ENCODE data around the gene WNT6. TPM values are rescaled to one million over a fixed set of nuclear protein-coding genes. Genes with fewer than 3 reads are reported as not detected.

The WNT6 gene
- total and polyA plus RNA-seq, 4 donors, result 0.08 to 0.54 (median 0.28) TPM

- no peak for TF ChIP-seq CTCF (IDR thresholded peaks at IDR 0.05; ENCODE audit: control extremely low read depth, extremely low read depth)
- Histone ChIP-seq H3K4me1 (ENCODE audit: control insufficient read depth in 5 of 5, insufficient read depth in 5 of 5, low read length in 5 of 5) (no peaks in the 10 kb centered on the region), H3K9me3 (ENCODE audit: control insufficient read depth in 4 of 4, insufficient read depth in 3 of 4, low read length in 3 of 4) (no peaks in the 10 kb centered on the region), H3K9ac (ENCODE audit: insufficient read depth in 1 of 2, low read length in 2 of 2) (no peak overlapping the region), H3K36me3 (ENCODE audit: control insufficient read depth in 4 of 4, insufficient read depth in 4 of 4, low read length in 4 of 4) (peaks cover 0 to 33% (median 27%) of the 10 kb centered on the region in 4 donors), H3K27me3 (ENCODE audit: control insufficient read depth in 3 of 3, insufficient read depth in 3 of 3, low read length in 2 of 3) (no peaks in the 10 kb centered on the region), H3K4me3 (no peak overlapping the region), H3K27ac (ENCODE audit: low read depth in 1 of 2, low read length in 1 of 2) (no peak overlapping the region)
- 92 to 98% methylated on average over 13 of the region's 13 CpGs for WGBS, 2 donors
- no peak for ATAC-seq (ENCODE audit: insufficient read depth, low FRiP score)
- DNase-seq, result no peak
Measured at GRCh38 chr2:218814540-218815243, 44.9 kb upstream of the WNT6 start.

GRCh38 chr2:218815244-218815637, 44.4 kb upstream of the WNT6 start:
- H3K36me3 ChIP-seq (ENCODE audit: control insufficient read depth in 4 of 4, insufficient read depth in 4 of 4, low read length in 4 of 4), result peaks cover 0 to 33% (median 27%) of the 10 kb centered on the region in 4 donors
- no peak overlapping the region for H3K27ac ChIP-seq (ENCODE audit: low read depth in 1 of 2, low read length in 1 of 2)
- no peak for DNase-seq
- WGBS, 2 donors, result 83 to 89% methylated on average over 5 of the region's 5 CpGs
- no peaks in the 10 kb centered on the region for H3K4me1 ChIP-seq (ENCODE audit: control insufficient read depth in 5 of 5, insufficient read depth in 5 of 5, low read length in 5 of 5)
- no peak overlapping the region for H3K4me3 ChIP-seq
- H3K9me3 ChIP-seq (ENCODE audit: control insufficient read depth in 4 of 4, insufficient read depth in 3 of 4, low read length in 3 of 4), result no peaks in the 10 kb centered on the region
- H3K27me3 ChIP-seq (ENCODE audit: control insufficient read depth in 3 of 3, insufficient read depth in 3 of 3, low read length in 2 of 3), result no peaks in the 10 kb centered on the region
- no peak for ATAC-seq (ENCODE audit: insufficient read depth, low FRiP score)
- no peak for TF ChIP-seq CTCF (IDR thresholded peaks at IDR 0.05; ENCODE audit: control extremely low read depth, extremely low read depth)
- no peak overlapping the region for H3K9ac ChIP-seq (ENCODE audit: insufficient read depth in 1 of 2, low read length in 2 of 2)

- Histone ChIP-seq H3K27me3 (ENCODE audit: control insufficient read depth in 3 of 3, insufficient read depth in 3 of 3, low read length in 2 of 3) (no peaks in the 10 kb centered on the region), H3K4me1 (ENCODE audit: control insufficient read depth in 5 of 5, insufficient read depth in 5 of 5, low read length in 5 of 5) (no peaks in the 10 kb centered on the region), H3K9me3 (ENCODE audit: control insufficient read depth in 4 of 4, insufficient read depth in 3 of 4, low read length in 3 of 4) (no peaks in the 10 kb centered on the region), H3K9ac (ENCODE audit: insufficient read depth in 1 of 2, low read length in 2 of 2) (no peak overlapping the region), H3K27ac (ENCODE audit: low read depth in 1 of 2, low read length in 1 of 2) (no peak overlapping the region), H3K36me3 (ENCODE audit: control insufficient read depth in 4 of 4, insufficient read depth in 4 of 4, low read length in 4 of 4) (peaks cover 0 to 33% (median 27%) of the 10 kb centered on the region in 4 donors), H3K4me3 (no peak overlapping the region)
- 91 to 95% methylated on average over 4 of the region's 4 CpGs for WGBS, 2 donors
- no peak for TF ChIP-seq CTCF (IDR thresholded peaks at IDR 0.05; ENCODE audit: control extremely low read depth, extremely low read depth)
- no peak for DNase-seq
- ATAC-seq (ENCODE audit: insufficient read depth, low FRiP score), result no peak
Measured at GRCh38 chr2:218815649-218816048, 44.0 kb upstream of the WNT6 start.
